ENCODE measurements around the gene LARP4B.

The LARP4B gene

DNA sequence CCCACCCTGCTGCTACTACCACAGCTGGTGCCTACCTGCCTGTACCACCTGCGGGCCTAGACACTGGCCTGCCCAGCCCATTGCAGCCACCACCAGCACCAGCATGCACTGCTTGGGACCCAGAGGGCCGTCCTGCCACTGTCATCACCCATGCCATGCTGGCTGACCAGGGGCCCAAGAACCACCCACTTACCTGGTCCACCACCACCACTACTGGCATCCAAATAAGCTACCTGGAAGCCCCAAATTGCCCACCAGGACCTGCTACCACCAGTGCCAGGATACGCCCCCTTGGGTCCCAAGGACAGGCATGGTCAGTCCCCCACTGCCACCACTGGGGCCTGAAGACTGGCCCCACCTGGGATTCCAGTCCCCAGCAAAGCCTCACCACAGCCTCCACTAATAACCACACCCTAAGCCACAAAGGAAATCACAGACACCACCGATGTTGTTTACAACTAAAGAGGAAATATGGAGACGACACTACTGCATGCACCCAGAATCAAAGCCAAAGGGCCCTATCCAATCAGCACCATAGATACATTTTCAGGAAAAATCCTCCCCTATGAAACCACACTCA lies 171.5 kb downstream of the LARP4B start:
- DNase-seq: no peak

All from NCI-H1694 (cell line).